AG20443 (cell line): ENCODE data around the gene ADAMTS15.

ENCODE experiments used
- DNase-seq: peaks from one replicate; pipeline ENCODE4 v3.0.0; 2012; ENCODE audit warnings: low spot score, mixed read lengths

Gene ADAMTS15

GRCh38 chr11:130416906-130417305 lies 31.5 kb upstream of the ADAMTS15 start:
- no peak for DNase-seq

- DNase-seq, result no peak
Measured at GRCh38 chr11:130418210-130418609, 30.2 kb upstream of the ADAMTS15 start.

- DNase-seq, result peak; percentile 72
Measured at GRCh38 chr11:130418756-130419155, 29.7 kb upstream of the ADAMTS15 start.

GRCh38 chr11:130420478-130421198 lies 27.8 kb upstream of the ADAMTS15 start:
- no peak for DNase-seq

DNA sequence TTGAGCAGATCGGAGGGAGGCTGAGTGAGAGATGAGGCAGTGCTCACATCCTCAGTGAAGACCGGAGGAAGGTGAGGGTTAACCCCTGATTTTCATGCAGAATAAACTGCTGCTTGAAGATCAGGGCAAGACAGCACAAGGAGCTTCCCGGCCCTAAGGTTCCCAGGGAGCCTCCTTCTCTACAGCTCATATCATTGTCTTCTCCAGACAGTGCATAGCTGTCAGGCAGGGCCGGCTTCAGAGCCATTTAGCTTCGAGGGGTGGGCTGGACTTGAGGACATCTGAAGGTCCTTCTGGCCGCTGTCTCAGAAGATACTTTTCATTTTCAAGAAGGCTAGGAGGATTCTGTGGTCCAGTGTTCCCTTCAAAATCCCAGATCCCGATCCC lies 27.3 kb upstream of the ADAMTS15 start:
- DNase-seq, result no peak

DNA sequence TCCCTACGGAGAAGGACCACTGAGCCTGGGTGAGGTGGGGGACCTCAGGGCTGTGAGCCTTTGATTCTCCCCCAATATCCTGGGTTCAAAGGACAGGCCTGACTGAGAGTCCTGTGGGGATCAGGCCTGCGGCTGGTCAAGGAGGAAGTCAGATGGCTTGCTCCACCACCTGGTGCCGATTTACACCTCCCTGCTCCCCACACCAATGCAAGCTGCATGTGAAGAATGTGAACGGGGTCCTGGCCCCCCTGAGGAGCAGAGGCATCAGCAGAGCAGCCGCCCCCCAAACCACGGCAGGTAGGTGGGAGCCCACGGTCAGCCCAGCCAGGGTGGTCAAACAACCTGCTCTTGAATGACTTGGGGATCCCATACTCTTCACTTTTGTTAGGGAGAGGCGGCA lies 26.7 kb upstream of the ADAMTS15 start:
- DNase-seq, result no peak

- no peak for DNase-seq
Measured at GRCh38 chr11:130422251-130422995, 26.0 kb upstream of the ADAMTS15 start.

DNA sequence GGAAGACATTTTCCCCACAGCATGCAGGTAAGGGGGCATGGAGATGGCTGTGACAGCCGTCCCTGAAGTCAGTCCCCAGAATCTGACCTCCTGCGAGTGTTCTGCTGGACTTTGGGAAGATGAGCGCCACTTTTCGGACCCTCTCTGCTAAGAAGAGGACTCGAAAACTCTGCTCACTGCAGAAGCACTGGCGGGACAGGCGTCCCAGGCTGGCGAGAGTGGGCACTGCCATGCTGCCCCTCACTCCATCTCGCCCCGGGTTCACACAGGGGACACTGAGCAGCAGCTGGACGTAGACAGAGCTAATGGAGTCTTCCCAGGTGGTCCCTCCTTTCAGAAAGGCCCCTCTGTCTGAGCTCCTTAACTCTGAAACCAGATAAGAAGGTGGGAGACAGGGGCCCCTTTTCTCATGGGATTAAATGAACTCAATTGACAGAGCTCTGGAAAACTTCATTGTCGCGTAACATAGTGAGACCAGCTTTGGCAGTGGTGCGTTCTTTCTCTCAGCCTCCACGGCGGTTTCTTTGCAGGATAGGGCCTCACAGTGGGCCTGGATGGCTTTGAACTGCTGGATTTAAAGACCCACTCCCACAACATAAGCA lies 24.8 kb upstream of the ADAMTS15 start:
- no peak for DNase-seq

GRCh38 chr11:130424613-130425140 lies 23.8 kb upstream of the ADAMTS15 start:
- no peak for DNase-seq

GRCh38 chr11:130425156-130425555 lies 23.3 kb upstream of the ADAMTS15 start:
- DNase-seq, result no peak

GRCh38 chr11:130426223-130426836 lies 22.1 kb upstream of the ADAMTS15 start:
- no peak for DNase-seq

DNA sequence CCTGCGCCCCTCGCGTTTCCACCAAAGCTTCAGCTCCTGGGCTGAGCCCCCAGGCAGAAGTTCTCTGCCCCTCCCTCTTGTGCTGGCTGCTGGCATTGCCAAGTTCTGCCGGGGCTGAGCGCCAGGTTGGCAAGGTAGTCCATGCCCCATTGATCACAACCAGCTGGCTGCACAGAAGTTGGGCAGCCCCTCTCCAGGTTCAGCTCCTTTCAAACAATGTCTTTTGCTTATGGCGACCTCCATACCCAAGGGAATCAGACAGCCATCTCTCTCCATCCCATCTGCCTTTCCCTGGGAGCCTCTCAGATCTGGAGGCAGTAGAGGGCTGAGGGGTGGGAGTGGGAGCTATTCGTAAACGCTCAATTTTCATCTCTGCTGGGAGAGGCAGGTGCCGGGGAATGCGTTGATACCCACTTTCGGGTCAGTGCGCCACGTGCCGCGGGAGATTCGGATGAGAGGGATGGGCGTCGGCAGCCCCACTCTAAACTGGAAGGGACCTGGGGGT lies 21.6 kb upstream of the ADAMTS15 start:
- DNase-seq, result no peak

- no peak for DNase-seq
Measured at GRCh38 chr11:130427581-130428315, 20.7 kb upstream of the ADAMTS15 start.

DNA sequence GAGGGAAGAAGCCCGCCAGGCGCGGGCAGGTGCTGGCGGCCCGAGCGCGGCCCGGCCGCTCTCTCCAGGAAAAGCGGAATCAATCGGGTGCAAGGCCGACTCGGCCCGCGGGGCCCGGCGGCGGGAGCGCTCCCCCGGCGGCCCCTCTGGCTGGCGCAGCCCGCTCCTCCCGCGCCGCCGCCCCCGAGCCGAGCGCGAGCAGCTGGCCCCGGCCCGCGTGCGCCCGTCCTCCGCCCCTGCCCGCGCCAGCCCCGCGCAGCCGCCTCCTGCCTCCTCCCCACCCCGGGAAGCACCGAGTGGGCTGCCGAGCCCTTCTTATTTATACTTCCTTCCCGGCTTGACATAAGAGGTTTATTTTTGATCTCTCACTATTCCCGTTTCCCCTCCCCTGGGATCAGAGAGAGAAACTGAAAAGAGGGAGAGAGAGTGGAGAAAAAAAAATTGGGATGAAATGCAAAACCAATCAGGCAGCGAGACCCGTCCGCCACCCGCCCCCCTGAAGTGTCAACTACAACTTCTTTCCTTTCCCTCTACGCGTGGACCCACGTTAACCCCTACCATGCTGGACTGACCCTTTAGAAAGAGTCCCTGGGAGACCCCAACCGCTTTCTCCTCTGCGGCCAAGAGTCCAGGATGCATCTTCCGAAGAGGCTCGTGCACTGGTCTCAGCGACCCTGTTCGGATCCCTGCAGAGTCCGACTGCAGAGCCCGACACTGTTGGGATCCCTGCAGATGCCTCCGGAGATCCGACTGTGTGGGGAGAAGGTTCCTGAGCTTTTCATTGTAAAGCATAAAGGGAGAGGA lies 19.9 kb upstream of the ADAMTS15 start, which contains the start of gene ADAMTS8:
TSS of gene ADAMTS8 (minus strand) at position 294 of the 804 bp plus-strand sequence. CDS start 323 bp downstream, outside the sequence.
- DNase-seq, result peak; percentile 34

GRCh38 chr11:130429120-130429681 lies 19.2 kb upstream of the ADAMTS15 start:
- DNase-seq, result no peak

- DNase-seq, result no peak
Measured at GRCh38 chr11:130429983-130430382, 18.5 kb upstream of the ADAMTS15 start.

DNA sequence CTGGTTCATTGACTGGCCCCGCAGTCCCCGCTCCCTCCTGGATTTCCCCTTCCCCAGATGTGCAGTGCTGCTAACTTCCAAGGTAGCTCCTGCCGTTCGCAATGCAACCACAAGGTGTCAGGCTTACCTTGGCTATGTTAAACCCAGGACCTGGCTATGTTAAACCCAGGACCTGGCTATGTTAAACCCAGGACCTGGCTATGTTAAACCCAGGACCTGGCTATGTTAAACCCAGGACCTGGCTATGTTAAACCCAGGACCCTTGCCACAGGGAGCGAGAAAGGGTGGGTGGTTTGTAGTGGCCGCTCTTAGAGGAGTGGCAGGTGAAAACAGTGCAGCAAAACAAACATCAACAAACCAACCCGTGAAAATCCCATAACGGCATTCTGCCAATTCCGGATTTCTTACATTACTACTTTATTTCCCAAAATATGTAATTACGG lies 17.1 kb upstream of the ADAMTS15 start:
- peak; percentile 58 for DNase-seq

DNA sequence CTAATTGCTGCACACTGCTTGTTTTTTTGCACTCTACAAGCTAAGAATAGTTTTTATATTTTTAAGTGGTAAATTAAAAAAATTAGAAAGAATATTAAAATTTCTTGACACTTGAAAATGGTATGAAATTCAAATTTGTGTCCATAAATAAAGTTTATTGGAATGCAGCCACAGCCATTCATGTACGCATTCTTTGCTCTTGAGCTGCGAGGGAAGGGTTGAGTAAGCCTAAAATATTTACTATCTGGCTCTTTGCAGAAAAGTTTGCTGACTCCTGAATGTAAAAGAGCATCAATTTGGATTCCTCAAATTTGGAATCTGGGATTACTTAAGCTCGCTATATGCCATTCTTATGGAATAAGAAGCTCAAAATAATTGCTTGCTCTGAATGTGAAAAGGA lies 16.6 kb upstream of the ADAMTS15 start:
- DNase-seq, result no peak

DNA sequence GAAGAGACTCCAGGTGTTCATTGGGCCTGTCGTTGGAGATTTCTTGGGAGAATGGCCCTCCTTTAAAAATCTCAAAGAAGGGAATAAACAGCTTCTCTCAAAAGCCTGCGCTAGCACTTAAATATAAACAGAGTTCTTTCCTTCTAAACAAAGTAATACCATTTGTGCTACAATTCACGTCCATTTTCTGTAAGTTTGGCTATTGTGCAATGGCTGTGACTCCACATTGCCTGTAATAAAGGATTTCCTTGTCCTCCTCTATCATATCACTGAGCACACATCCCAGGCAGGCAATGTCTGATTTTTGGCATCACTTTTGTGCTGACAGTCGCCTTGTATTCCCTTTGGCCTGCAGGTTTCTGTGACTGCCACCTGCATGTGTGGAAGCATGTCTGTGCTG lies 15.1 kb upstream of the ADAMTS15 start:
- no peak for DNase-seq
